H1 (cell line): ENCODE measurements around the gene RCOR2. TPM values are rescaled to one million over a fixed set of nuclear protein-coding genes. Genes with fewer than 3 reads are reported as not detected.

Source experiments
- CTCF ChIP-seq, 3 experiments: IDR thresholded peaks; 1 replicate in 2 of 3; 2 replicates in 1 of 3; pipeline versions ENCODE4 v1.5.1 to v1.6.1; 2011; ENCODE audit warnings: low read length in 3 of 3, mild to moderate bottlenecking in 3 of 3, inconsistent platforms in 2 of 3, low read depth in 1 of 3, moderate library complexity in 1 of 3; ENCODE audit not compliant: insufficient read depth in 1 of 3; ENCODE audit errors: control extremely low read depth in 1 of 3
- RBBP5 ChIP-seq: IDR thresholded peaks from 2 replicates; pipeline ENCODE4 v1.7.1; 2012; ENCODE audit warnings: low read depth, mild to moderate bottlenecking, inconsistent platforms, low read length, moderate library complexity, borderline replicate concordance
- SP1 ChIP-seq: IDR thresholded peaks from 2 replicates; pipeline ENCODE4 v1.6.1; 2011; ENCODE audit warnings: low read depth, low read length
- polyA plus RNA-seq, 7 experiments: library from polyadenylated mRNA; depleted of rRNA in 3 of 7; stranded (reverse) in 5 of 7; unstranded in 2 of 7; fragments of >200 nt in 5 of 7; fragments of 200-250 nt in 2 of 7; gene quantifications; 1 replicate in 5 of 7; 2 replicates in 1 of 7; 4 replicates in 1 of 7; pipeline versions ENCODE4 v1.2.1 to v1.2.3, GENCODE V29; 2011 to 2013; ENCODE audit warnings: missing spikeins in 2 of 7, mixed read lengths in 2 of 7
- total RNA-seq: library from RNA; stranded (reverse); fragmentation: NEBNext Ultra II Directional; extraction: Animal tissue kit (Norgen Biotek cat#: 25700); gene quantifications from 2 replicates; pipeline ENCODE4 v1.2.1, GENCODE V29; 2021

The RCOR2 gene
- total and polyA plus RNA-seq, 2 of the 8 experiments (the other 6 are each of a cell fraction or from before 2014, with no cell fraction given): 54.6 to 78.0 TPM

- TF ChIP-seq SP1: no peak
- TF ChIP-seq CTCF (IDR thresholded peaks at IDR 0.05; ENCODE audit: control extremely low read depth in 1 of 3, insufficient read depth in 1 of 3, low read depth in 1 of 3, low read length in 3 of 3): no peak
- TF ChIP-seq RBBP5: no peak
These were observed 9.9 kb downstream of the RCOR2 start (continued) for GRCh38 chr11:63907063-63907462.
